Measurements from ENCODE around the gene UBAC2.
"Not testable (repeated sequence)": the region's sequence is repeated elsewhere in the genome, so short reads cannot be mapped to it uniquely, and the experiment has no call there.

DNA sequence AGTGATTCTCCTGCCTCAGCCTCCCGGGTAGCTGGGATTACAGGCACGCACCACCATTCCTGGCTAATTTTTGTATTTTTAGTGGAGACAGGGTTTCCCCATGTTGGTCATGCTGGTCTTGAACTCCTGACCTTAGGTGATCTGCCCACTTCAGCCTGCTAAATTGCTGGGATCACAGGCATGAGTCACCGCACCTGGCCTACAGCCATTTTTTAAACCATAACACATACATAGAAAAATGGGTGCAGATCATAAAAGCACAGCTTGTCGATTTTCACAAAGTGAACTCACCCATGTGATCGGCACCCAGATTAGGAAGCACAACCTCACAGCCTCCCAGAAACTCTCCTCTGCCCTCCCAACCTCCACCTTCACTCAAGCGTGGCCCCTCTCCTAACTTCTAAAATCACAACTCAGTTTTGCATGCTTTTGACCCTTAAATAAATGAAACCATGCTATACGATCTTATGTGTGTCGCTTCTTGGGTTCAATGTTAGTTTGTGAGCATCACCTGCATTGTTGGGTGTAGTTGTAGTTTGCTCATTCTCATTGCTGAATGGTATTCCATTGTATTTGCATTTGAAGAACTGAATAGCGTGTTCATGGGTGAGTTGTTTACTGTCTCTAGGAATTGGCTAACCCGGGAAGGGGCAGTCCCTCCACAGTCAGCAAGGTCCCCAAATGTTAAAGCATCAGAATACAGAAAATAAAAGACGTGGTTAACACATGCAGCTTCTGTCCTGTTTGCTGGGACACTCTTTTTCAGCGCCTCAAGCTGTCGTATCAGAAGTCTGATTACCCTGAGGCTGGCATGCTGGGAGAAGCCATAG lies 210.2 kb downstream of the UBAC2 start:
- TF ChIP-seq, protein P1, sequence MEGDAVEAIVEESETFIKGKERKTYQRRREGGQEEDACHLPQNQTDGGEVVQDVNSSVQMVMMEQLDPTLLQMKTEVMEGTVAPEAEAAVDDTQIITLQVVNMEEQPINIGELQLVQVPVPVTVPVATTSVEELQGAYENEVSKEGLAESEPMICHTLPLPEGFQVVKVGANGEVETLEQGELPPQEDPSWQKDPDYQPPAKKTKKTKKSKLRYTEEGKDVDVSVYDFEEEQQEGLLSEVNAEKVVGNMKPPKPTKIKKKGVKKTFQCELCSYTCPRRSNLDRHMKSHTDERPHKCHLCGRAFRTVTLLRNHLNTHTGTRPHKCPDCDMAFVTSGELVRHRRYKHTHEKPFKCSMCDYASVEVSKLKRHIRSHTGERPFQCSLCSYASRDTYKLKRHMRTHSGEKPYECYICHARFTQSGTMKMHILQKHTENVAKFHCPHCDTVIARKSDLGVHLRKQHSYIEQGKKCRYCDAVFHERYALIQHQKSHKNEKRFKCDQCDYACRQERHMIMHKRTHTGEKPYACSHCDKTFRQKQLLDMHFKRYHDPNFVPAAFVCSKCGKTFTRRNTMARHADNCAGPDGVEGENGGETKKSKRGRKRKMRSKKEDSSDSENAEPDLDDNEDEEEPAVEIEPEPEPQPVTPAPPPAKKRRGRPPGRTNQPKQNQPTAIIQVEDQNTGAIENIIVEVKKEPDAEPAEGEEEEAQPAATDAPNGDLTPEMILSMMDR (IDR thresholded peaks at IDR 0.05; ENCODE audit: poor library complexity) = not testable (repeated sequence)
- not testable (repeated sequence) for TF ChIP-seq EZH2phosphoT487 (IDR thresholded peaks at IDR 0.05; ENCODE audit: low read depth, severe bottlenecking, unreplicated experiment)

Data from hepatocyte (in vitro differentiated cells).